GM08714 (cell line): ENCODE data around the gene AMOT.

Experiments
- H3K4me3 ChIP-seq: fragments of 200-500 bp; sonication (Bioruptor generic); 2 replicates; pipeline ENCODE4 v1.5.1; 2014; ENCODE audit warnings: mild to moderate bottlenecking, low read length, inconsistent platforms
- ZNF274 ChIP-seq: IDR thresholded peaks from 2 replicates; pipeline ENCODE4 v1.6.1; 2012; ENCODE audit warnings: mild to moderate bottlenecking, low read depth, low read length

AMOT gene

DNA sequence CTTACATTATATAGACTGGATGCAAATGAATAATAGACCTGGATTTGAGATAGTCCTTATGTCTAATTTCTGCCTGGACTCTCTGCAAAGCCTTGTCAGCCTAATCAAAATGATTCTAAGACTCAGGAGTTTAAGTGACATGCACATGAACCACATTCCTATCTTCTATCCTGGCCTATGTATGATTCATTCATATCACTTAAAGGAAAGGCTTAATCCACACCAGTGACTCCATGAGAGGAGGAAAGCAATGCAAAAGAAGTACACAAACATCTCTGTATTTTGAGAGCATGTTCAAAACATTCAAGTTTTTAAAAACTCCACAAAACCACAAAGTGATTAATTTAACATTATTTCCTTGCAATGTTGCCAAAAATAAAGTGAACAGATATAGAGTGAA, 14.6 kb downstream of the AMOT start:
- no peak for TF ChIP-seq ZNF274
- H3K4me3 ChIP-seq = no peak overlapping the region

- H3K4me3 ChIP-seq = no peak overlapping the region
- TF ChIP-seq ZNF274 = no peak
Measured at GRCh38 chrX:112822892-112823291, 17.7 kb downstream of the AMOT start.

DNA sequence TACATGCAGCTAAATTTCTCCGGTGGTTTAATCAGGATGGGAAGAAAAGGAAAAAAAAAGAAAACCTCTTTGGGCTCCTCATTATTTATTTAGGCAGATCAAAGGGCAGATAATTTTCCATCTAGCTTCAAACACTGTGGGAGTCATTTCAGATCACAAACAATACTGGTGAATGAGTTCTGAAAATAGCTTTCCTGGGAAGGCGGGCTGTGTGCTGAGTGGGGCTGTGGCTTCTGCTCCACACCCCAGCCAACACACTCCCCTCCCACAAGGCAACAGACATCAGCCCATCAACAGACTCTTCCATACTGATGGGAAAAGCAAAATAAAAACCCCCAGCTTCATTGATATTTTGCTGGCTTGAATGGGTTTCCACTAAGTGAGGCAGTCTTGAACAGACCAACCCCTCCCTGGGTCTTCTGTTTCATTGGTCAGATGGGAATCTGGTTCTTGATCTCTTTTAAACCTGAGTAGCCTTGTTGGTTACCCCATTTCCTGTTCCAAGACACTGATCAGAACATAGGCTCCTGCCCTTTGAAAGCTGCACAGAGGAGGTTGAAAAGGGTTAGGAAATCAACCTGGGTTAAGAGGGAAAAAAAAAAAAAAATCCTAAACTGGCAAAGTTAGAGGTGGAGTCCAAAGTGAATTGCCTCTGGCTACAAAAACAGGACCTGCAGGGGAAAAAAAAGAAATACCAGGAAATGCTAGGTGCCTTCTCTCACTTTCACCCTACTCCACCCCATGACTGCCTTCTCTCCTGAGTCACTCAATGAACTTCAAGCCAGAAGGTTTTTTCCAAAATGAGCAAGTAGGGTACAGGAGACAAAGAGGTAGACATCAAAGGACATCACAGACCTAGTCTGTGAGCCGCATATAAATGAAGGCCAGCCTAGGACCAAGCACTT, 20.0 kb downstream of the AMOT start:
- TF ChIP-seq ZNF274 = no peak
- H3K4me3 ChIP-seq = no peak overlapping the region

GRCh38 chrX:112819813-112820212, 20.8 kb downstream of the AMOT start:
- TF ChIP-seq ZNF274 = no peak
- H3K4me3 ChIP-seq = no peak overlapping the region

GRCh38 chrX:112819008-112819640, 21.5 kb downstream of the AMOT start:
- TF ChIP-seq ZNF274 = no peak
- no peak overlapping the region for H3K4me3 ChIP-seq

DNA sequence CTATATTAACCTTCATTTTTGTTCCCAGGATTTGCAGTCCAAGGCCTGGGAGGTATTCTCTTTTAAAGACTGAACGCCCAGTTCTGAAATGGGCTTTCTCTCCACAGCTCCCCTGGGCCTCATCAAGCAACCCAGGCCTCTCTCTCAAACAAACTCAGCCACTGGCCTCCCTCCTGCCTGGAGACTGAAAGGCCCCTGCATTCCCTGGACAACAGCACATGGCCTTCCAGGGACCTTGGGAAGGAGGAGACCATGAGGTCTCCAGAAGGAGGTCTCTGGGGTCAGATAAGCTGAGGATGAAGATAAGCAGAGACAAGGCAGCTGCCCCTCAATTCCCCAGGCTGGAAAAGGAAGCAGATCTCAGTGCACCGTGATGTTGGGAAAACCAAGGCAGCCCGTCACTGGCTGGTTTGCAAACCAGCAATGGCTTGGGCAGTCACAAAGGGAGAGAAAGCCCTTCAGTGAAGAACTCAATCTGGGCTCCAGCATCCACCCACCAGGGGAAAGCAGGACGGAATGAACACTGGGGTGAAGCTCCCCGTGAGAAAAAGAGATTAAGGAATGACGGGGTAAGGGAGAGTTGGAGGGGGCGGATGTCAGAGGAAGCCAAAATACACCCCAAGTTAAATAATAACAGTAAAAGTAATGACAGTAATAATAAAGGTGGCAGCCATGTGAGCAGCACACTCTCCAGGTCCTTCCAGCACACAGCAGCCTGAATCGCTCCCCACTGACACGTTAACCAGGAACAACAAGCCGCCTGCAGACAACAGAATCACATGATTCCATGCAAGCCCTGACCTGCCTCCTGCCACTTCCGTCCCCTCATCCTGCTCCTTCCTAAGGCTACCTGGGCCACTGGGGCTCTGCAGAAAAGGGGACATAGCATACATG, 22.3 kb downstream of the AMOT start:
- TF ChIP-seq ZNF274 = no peak

GRCh38 chrX:112816908-112817307, 23.7 kb downstream of the AMOT start:
- no peak overlapping the region for H3K4me3 ChIP-seq
- no peak for TF ChIP-seq ZNF274

More for the DNA sequence above, 22.3 kb downstream of the AMOT start:
- H3K4me3 ChIP-seq = no peak overlapping the region

GRCh38 chrX:112814496-112814895, 26.1 kb downstream of the AMOT start:
- no peak for TF ChIP-seq ZNF274
- H3K4me3 ChIP-seq = no peak overlapping the region

- no peak for TF ChIP-seq ZNF274
- H3K4me3 ChIP-seq = no peak overlapping the region
Measured at GRCh38 chrX:112812741-112813140, 27.9 kb downstream of the AMOT start.

- no peak overlapping the region for H3K4me3 ChIP-seq
- TF ChIP-seq ZNF274 = no peak
Measured at GRCh38 chrX:112808651-112809195, 31.9 kb downstream of the AMOT start.

GRCh38 chrX:112808007-112808406, 32.6 kb downstream of the AMOT start:
- no peak for TF ChIP-seq ZNF274
- H3K4me3 ChIP-seq = no peak overlapping the region

- no peak overlapping the region for H3K4me3 ChIP-seq
- no peak for TF ChIP-seq ZNF274
Measured at GRCh38 chrX:112803060-112803459, 37.6 kb downstream of the AMOT start.

GRCh38 chrX:112802541-112802940, 38.1 kb downstream of the AMOT start:
- H3K4me3 ChIP-seq = no peak overlapping the region
- no peak for TF ChIP-seq ZNF274
